HG03039 (cell line): ENCODE measurements around the gene IL17D.
A peak's percentile ranks its signal among the peaks of the same experiment; 100 is the strongest.
"Not testable (repeated sequence)": the region's sequence is repeated elsewhere in the genome, so short reads cannot be mapped to it uniquely, and the experiment has no call there.

Experiments used
- ATAC-seq: cut with Tn5 transposase; IDR thresholded peaks from one replicate; pipeline ENCODE4 v1.9.1; 2021; ENCODE audit warnings: mild to moderate bottlenecking, moderate library complexity; ENCODE audit not compliant: unreplicated experiment

IL17D gene, protein sequence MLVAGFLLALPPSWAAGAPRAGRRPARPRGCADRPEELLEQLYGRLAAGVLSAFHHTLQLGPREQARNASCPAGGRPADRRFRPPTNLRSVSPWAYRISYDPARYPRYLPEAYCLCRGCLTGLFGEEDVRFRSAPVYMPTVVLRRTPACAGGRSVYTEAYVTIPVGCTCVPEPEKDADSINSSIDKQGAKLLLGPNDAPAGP

DNA sequence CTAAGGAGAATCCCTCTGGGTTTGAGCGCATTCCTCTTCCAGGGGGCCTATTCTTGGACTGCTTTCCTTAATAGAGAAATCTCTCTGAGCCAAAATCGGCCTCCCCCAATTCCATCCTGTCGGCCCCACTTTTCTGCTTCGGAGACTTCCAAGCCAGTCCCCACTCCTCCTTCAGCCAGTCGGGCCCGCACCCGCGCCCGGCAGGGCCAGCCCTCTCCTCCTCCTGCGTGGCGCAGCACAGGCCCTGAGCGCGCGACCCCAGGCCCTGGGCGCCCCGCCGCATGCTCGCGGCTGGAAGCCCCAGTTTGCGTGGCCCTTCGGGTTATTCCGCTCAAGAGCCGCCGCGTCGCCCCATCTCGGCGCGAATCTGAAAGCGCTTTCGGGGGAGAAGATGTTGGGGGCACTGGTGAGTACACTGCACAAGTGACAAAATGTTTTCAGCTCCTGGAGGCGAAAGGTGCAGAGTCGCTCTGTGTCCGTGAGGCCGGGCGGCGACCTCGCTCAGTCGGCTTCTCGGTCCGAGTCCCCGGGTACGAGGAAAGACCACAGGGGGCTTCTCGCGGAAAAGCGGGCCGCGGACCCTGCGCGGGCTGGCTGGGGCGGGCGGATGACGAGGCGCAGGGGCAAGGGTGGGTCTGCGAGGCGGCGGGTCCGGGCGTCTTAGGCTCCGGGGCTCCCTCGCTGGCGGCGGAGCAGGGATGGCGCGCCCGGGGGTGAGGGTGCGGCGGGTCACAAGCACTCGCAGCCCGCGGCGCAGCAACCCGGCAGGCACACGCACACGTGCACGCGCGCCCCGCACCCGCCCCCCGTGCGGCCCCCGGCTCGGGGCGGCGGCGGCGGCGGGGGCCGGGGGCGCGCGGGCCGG is at the start of gene IL17D:
IL17D (plus strand) TSS at position 785 of the 865 bp plus-strand sequence. CDS start 303 bp downstream, outside the sequence.
- ATAC-seq = peak; percentile 32

DNA sequence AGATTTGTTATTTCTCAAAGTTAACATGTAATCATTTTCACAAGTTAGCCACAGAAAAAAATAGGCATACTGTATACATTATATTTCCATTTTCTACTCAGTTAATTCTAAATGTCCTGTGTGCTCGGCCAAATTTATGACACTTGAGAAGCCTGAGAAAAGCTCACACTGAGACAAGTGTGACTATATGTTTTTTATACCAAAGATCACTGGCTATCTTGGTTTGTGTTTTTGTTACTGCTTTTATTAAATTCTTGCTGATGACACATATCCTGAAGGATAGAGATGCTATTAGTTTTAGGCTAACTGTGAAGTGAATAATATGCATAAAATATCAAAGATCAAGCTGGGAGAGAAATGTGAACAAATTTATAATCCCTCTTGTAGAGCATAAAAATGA is 49.3 kb upstream of the IL17D start:
- ATAC-seq = no peak

DNA sequence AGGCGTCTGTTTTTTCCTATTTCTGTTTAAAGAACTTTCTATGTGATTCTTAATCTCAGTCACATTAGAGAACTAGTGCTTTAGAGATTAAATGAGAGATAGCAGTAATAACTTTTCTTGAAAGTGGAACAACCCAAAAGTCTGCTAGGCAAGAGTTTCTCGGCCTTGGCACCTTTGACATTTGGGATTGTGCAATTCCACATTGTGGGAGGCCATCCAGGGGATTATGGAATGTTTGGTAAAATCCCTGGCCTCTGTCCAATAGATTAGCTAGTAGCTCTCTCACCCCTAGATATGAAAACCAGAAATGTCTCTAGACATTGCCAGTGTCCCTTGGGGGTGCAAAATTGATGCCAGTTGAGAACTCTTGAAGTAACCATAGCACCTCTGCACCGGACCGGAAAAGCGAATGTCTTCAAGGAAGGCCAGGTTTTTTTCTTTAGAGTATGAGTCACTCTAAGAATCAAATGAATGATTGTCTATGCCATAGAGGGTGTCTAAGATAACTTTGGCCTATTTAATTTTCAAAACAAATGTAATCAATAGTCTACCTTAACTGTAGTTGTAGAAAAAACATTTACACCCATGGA is 45.0 kb upstream of the IL17D start:
- no peak for ATAC-seq

DNA sequence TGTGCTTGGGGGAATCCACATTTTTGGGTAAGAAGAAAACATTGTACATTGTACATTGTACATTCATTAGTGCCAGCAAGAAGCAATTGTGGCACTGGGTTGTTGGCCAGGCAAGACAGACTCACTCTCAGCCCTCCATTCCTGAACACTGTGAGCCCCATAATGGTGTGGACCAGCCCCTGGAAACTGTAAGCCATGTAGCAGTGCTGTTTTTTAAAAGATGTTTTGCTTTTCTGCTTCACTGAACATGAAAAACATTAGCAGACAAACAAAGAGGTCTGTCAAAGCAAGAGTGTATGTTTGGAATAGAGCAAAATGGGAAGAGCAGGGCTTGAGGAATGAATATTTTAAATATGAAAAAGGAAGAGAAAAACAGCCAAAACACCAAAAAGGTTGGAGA is 39.1 kb upstream of the IL17D start:
- ATAC-seq = no peak

DNA sequence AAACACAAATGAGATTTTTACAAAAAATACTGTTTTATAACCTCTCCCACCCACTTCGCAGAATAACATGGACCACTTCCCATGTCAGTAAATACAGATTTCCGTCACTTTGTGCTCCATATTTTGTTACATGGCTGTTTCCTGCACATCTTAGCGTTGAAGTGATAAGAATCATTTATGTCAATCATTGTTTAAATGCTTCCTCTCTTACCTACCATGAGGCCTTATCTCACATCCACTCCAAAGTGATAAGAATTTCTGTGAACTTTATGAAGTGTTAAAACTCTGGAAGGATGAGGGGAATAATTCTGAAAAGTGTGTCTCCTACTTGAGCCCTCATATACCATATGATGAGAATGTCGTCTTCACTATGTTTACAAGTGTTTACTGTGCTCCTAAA is 36.6 kb upstream of the IL17D start:
- ATAC-seq = no peak

DNA sequence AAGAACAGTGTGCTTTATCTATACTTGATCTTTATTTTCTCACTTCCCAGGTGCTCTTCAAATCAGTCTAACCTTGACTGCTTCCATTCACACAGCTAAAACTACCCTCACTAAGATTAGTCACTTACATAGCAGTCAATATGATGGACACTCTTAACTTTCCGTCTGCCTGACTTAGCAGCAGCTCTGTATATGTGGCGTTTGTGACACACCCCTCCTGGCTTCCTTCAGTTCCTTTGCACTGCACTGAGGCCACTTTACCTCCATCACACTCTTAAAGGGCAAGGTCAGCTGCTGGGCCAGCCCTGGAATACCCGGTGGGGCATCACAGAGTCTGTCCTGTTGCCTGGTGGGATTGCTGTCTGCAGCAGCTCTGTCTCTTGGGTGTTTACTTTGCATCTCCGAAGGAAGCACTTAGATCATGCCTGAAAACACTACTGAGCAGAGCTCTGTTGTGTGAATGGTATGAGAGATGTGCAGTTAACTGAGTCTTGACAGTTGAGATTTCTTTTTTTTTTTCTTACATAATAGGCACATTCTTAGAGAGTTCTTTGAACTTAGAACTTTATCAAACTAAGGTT is 35.6 kb upstream of the IL17D start:
- ATAC-seq = no peak

DNA sequence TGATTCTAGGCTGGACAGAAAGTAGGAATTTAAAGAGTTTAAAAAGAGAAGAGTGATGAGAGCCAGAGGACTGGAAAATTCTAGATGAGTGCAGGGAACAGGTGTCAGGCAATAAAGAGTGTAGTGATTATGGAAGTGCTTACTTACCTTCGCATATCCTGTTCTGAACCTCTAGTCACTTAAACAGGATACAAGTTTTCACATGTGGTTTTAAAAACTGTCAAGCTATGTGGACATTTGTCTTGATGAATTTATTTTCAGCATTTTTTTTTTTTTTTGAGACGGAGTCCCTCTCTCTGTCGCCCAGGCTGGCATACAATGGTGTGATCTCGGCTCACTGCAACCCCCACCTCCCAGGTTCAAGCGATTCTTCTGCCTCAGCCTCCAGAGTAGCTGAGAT is 34.3 kb upstream of the IL17D start:
- ATAC-seq = no peak

DNA sequence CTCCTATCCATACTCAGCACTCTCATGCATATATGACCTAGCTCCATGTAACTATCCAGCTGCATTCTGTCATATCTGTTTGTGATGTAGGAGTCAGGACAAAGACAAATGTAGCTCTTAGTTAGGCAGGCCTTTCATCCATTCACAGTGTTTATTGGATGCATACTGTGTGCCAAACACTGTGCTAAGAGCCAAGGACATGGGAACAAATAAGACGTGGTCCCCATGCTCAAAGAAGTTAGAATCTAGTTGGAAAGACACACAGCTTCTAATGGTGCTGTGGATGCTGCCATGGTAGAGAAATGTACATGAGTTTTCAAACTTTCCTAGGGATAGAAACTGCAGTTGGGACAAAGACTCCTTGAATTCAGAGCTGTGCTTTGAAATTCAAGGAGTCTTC is 31.7 kb upstream of the IL17D start:
- ATAC-seq = no peak

DNA sequence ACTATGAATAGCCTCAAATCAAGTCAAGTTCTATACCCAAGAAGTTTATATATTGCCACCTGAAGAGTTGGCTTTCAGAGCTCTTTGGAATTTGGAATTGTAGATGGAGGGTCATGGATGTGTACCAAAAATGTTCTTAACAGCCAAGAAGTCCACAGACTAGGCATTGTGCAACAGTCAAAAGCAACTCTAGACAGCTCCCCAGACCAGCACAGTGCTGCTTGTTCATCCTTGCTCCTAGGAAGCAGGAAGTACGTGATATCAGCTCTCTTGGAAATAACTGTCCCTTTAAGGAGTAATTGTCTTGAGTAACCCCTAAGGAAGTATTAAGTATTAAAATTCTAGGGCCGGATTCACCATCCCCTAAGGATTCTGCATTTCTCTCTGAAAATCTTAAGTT is 30.7 kb upstream of the IL17D start:
- no peak for ATAC-seq

DNA sequence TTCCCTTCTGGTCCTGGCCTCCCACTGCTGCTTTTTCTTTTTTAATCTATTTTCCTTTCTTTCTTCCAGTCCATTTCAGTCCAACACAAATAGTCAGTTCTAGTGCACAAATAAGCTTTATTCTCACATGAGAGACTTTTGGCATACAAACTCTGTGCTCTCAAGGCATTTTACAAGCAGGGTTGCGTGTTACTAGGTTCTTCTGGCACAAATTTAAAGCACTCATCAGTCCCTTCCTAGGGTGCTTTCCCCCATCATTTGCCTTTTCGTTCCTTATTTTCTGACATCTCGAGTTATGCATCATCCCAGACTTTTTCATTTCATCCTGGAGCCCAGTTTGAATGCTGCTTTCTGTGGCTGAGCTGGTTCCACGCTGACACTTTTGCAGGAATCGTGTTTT is 29.8 kb upstream of the IL17D start:
- no peak for ATAC-seq

DNA sequence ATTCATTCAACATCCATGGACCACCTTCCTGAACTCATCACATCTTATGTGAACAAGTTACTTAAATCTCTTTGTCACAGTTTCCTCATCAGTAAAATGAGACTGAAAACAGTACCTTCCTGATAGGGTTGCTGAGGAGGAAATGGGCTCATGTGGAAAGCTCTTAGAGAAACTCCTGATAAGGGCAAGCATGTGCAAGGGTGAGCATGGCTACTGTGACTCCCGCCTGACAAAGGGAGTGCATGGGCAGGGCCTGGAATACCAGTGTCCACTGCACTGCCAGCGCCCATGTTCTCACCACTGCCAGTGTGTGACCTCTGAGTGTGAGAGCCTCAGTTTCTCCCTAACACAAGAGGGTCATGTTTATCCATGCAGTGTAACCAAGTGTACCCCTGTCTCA is 27.3 kb upstream of the IL17D start:
- no peak for ATAC-seq

DNA sequence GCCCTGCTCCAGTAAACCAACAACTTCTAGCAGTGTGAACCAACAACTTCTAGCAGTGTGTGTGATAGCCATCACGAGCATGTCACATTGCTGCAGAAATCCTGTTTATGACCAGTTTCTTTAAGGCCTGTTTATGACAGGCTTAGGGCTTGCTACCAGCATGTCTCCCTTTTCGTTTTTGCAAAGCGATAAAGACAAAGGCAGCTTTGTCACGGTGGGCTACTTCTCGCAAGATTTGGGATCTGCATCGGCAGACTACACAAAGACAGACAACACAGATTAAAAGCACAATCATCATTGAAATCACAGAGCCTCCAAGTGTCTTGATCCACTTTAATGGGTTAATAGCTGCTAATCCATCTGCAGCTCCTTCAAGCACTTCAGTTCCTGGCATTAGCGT is 24.9 kb upstream of the IL17D start:
- not testable (repeated sequence) for ATAC-seq

DNA sequence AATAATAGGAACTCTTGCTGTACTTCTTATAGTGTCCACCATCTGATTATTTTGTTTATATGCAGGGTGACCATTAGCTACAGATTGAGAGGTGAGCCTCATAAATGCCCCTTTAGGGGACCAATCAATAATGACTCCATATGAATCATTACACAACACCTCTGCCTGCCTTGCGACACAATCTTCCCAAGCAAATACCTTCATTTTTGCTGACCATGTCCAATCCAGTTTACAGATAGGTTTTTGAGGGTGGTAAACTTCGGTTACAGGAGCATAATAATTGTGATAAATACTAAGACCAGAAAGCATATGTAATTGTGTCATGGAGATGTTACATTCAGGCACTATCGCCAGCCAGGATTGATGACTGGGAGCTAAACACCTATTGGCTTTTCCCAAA is 23.6 kb upstream of the IL17D start:
- ATAC-seq = no peak

DNA sequence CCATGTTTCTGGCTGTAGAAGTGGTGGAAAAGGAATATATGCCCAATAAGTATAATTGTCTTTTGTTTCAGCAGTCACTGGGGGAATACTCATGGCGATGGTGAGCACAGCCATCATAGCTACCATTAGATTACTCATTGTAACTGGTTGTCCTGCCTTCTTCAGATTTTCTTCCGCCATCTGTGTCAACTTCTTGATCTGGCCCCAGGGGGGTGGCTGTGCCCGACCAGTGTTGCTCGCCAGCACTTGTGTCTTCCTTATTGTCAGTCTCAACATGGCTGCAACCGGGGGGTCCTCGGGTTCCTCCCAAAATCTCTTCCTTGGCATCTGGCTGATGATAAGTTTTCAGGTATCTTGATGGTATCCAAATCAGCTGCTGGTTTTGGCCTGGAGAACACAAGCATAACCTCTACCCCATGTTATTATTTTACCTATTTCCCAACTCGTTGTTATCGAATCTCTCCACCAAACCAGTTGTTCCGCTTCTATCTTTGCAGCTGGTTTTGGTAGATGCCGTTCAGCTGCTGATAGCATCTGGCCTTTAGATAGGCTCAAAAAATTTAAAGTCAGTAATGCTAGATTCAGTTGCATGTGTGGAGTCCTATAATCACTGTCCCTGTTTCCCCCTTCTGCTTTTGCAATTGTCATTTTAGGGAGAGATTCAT is 23.0 kb upstream of the IL17D start:
- ATAC-seq = no peak

DNA sequence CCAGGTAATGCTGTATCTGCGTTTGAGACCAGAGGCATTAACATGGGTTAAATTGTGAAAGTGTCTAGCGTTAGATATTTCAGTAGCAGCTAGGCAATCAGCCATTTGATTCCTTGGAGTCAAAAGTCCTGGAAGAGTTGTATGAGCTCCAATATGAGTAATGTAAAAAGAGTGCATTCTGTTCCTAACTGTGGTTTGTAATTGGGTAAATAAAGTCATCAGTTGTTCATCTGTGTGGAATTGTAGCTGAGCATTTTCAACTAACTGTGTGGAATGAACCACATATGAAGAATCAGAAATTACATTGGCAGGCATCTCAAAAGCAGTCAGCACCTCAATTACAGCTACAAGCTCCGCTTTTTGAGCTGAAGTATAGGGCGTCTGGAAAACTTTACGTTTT is 22.0 kb upstream of the IL17D start:
- ATAC-seq = not testable (repeated sequence)

DNA sequence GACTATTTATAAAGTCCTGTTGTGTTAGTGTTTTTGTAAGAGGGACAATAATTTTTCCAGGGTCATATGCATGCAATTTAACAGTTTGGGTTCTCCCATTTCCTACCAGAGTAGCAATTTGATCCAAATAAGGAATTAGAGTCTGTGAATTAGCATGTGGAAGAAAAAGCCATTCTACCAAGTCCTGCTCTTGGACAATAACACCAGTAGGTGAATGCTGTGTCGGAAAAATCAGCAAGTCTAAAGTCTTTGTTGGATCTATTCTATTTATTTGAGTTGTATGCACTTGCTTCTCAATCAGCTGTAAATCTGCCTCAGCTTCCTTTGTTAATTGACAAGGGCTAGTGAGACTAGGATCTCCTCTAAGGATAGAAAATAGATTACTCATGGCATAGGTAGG is 21.4 kb upstream of the IL17D start:
- ATAC-seq = no peak

DNA sequence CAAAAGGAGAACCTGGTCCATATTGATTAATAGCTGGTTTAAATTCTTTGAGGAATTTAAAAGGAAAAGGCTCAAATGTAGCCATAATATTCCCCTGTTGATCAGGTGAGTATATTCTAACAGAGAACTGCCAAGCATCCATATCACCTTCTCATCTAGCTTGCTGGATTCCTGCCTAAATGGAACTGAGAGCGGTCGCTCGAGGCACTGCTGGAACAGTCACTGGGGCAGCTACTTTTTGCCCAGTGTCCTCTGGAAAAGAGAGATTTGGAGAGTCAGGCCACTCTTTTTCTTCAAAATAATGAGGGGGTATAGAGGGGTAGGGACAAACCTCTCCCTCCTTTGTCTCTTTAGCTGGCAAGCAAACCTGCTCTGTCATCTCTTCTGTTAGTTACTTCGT is 19.5 kb upstream of the IL17D start:
- no peak for ATAC-seq

DNA sequence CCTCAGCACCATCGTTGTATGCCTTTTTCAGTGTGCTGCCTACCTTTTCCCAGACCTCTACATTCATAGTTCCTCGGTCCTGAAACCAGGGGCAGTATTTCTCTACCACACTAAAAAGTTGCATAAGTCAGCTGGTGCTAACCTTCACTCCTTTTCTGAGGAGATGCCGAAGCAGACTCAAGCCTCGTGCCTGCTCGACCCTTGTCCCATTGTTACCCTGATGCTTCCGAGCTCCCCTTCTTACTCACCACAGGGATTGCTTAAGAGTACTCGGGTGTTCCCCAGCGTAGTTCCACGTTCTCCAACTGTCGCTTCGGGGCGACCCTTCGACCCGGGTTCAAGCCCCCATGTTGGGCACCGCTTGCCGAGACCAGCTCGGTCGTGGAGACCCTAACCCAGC is 19.0 kb upstream of the IL17D start:
- ATAC-seq = no peak

DNA sequence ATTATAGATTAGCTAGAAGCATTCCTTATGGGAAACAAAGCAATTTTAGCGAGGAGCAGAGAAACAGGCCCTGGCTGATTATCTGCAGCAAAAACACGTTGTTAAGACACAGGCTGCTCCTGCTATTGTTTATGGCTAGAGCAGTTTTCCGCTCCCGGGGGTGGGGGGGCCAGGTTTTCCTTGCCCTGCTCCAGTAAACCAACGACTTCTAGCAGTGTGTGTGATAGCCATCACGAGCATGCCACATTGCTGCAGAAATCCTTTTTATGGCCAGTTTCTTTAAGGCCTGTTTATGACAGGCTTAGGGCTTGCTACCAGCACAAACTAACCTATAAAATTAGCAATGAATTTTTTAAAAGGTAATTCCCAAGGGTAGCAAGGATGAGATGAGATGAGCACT is 18.4 kb upstream of the IL17D start:
- no peak for ATAC-seq

DNA sequence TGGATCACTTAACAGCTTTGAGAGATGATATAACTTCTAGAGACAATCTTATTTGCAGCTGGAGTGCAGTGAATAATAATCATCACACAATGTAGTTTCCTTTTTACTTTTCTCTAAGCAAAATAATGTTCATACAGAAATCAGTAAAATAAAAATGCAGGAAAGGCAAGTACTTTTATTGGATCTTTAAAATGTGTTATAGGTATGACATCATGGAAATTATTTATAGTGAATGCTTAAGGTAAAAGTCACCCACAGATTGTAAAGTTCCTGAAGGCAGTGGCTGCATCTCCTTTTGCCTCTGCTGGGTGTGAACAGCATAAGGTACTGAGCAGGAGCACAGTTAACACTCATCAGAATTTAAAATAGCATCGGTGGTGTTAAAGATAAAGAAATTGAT is 17.3 kb upstream of the IL17D start:
- no peak for ATAC-seq

DNA sequence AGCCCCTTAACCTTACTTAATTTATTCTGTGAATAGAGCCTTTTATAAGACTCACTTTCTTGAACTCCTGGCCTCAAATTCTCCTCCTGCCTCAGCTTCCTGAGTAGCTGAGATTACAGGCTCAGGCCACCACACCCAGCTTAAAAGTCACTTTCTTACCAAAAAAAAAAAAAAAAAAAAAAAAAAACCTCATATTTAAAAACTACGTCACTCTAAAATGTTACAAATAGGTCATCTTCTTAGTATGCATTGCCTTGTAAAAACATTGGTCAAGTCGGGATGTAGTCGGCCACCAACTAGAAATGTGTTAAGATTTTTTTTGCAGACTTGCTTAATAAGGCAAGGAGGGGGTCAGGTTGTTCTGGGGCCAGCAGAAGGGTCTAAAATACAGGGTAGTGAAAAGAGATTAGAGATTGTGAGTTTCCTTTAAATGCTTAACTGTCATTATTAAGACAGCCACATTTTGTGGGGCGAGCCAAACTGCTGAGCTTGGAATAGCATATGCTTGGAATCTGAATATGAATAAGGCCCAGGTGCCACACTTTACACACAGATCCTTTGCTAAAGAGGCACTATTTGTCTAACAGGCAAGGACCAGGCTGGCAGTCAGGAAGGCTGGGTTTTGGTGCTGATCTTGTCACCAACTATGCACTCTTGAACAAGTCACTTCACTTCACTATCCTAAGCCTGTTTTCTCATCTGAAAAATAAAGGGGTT is 16.5 kb upstream of the IL17D start:
- ATAC-seq = no peak
